ENCODE results near the gene PDE6B.

The PDE6B gene

DNA sequence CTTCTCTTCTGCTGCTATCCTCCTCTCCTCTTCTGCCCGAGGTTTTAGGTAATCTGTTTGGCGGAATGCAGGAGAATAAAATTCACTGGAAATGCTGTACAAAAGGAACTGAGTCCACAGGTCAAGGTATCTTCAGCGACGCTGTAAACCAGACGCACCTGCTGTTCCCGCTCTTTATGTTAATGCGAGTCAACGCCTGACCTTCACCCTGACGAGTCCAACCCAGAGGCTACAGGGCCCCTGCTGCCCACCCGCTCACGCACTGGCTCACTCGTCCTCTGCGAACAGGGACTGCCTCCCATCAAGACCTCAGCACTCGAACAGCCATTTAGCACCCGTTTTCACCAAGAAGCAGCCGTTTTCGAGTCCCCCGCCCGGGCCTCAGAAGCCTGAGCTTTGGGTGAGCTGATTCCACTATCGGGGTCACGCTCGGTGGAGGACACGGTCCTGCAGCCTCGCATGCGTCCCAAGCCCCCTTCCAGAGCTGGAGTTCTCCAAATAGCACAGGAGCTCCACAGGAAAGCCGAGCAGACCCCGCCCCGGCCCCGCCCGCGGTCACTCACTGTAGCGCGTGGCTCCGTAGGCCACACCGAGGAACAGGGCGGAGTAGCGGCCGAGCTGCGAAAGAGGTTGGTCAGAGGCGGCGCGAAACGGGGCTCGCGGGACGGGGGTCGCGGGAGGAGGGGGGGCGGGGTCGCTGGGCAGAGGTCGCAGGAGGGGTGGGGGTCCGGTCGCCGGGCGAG lies 48.1 kb downstream of the PDE6B start:
- H3K4me1 ChIP-seq (ENCODE audit: control insufficient read depth in 1 of 2, insufficient read depth in 2 of 2, low read length in 2 of 2), result peaks cover 12 to 22% of the 10 kb centered on the region in 2 donors
- H3K27me3 ChIP-seq (ENCODE audit: low read depth, low read length), result no peaks in the 10 kb centered on the region
- H3K4me3 ChIP-seq (ENCODE audit: low read depth in 1 of 2, low read length in 2 of 2), result peak overlapping the region; percentile 77 to 95
- peak overlapping the region; percentile 39 for H3K27ac ChIP-seq (ENCODE audit: low read length)
- H3K9me3 ChIP-seq (ENCODE audit: control insufficient read depth in 1 of 2, low read length in 2 of 2), result no peaks in the 10 kb centered on the region
- H3K36me3 ChIP-seq (ENCODE audit: control insufficient read depth in 1 of 2, insufficient read depth in 2 of 2, low read length in 2 of 2), result peaks cover 15 to 19% of the 10 kb centered on the region in 2 donors

DNA sequence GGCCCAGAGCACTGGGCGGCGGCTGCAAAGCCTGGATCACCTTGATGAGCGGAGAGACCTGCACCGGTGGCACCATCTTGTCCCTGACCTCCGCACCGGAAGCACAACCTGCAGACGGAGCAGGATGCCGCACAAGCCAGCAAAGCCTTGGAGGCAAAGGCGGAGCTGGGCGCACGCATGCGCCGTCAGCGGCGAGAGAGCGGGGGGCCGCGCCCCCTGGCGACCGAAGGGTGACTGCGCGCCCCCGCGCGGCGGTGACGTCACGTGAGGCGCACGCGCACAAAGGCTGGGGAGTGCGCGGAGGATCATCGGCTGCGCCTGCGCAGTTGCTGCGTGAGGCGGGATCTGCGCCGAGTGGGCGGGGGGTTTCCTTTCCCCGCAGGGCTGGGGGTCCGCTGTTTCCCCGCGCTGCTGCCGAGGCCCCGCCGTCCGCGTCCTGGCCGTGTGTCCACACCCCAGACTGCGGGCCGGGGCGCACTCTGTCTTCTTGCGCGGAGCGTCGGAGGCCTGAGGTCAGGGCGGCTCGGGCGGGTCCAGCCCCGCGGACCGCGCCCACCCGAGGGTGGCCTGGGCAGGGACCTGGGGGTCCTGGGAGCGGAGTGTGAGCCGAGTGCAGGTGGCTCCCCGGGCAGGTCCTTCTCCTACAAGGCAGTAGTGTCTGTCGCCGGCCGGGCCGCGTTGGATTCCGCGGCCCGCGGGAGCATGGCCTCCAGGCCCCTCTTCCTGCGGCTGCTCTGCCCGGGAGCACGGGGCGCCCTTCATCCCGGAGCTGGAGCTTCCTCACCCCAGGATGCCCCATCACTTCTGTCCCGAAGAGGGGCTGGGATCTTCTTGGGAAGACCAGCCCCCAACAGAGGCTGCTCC lies 49.0 kb downstream of the PDE6B start, which contains the start of the genes ATP5ME and MYL5:
TSS of gene ATP5ME (minus strand) at position 105 of the 864 bp plus-strand sequence. CDS start at position 76, 29 bp downstream.
TSS of gene MYL5 (plus strand) at position 371 of the 864 bp plus-strand sequence. CDS start 3,485 bp downstream, outside the sequence.
- Histone ChIP-seq H3K36me3 (ENCODE audit: control insufficient read depth in 1 of 2, insufficient read depth in 2 of 2, low read length in 2 of 2) (peaks cover 15 to 19% of the 10 kb centered on the region in 2 donors), H3K4me3 (ENCODE audit: low read depth in 1 of 2, low read length in 2 of 2) (peak within 1 kb of the TSS; percentile 77 to 95), H3K9me3 (ENCODE audit: control insufficient read depth in 1 of 2, low read length in 2 of 2) (no peaks in the 10 kb centered on the region), H3K27ac (ENCODE audit: low read length) (peak within 1 kb of the TSS; percentile 90), H3K27me3 (ENCODE audit: low read depth, low read length) (no peaks in the 10 kb centered on the region), H3K4me1 (ENCODE audit: control insufficient read depth in 1 of 2, insufficient read depth in 2 of 2, low read length in 2 of 2) (peaks cover 12 to 22% of the 10 kb centered on the region in 2 donors)

DNA sequence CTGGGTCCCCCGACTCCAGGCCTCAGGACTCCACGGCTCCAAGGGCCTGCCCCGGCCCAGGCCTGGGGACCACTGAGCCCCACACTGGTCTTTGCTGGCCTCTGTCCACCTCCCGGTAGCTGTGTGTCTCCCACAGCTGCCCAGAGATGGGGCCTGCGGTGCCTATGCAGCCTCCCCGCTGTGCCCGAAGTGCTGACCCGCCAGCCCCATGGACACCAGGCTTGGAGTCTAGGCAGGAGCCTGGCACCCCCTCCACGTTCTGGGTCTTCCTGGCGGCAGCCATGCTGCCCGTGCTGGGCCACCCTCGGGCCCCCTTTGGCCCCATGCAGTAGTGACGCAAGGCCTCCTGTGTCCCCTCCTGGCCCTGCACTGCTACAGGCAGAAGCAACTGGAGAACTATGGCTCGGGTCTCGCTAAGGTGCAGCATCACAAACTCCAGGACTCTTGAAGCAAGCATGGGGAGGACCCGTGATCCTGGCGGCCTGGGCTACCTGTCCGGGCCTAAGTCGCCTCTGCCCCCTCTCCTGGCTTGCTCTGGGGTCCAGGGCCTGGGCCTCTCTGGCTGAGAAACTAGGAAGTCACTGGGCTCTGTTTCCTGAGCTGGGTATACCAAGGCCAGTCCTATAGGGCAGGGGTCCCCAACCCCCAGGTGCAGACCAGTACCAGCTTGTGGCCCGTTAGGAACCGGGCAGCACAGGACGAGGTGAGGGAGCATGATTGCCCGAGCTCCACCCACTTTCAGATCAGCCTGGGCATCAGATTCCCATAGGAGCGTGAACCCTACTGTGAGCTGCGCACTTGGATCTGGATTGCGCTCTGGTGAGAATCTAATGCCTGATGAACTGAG lies 49.9 kb downstream of the PDE6B start:
- Histone ChIP-seq H3K9me3 (ENCODE audit: control insufficient read depth in 1 of 2, low read length in 2 of 2) (no peaks in the 10 kb centered on the region), H3K4me3 (ENCODE audit: low read depth in 1 of 2, low read length in 2 of 2) (peak overlapping the region; percentile 74 to 95), H3K27ac (ENCODE audit: low read length) (peak overlapping the region; percentile 90), H3K36me3 (ENCODE audit: control insufficient read depth in 1 of 2, insufficient read depth in 2 of 2, low read length in 2 of 2) (peaks cover 15 to 19% of the 10 kb centered on the region in 2 donors), H3K4me1 (ENCODE audit: control insufficient read depth in 1 of 2, insufficient read depth in 2 of 2, low read length in 2 of 2) (peaks cover 12 to 22% of the 10 kb centered on the region in 2 donors), H3K27me3 (ENCODE audit: low read depth, low read length) (no peaks in the 10 kb centered on the region)

DNA sequence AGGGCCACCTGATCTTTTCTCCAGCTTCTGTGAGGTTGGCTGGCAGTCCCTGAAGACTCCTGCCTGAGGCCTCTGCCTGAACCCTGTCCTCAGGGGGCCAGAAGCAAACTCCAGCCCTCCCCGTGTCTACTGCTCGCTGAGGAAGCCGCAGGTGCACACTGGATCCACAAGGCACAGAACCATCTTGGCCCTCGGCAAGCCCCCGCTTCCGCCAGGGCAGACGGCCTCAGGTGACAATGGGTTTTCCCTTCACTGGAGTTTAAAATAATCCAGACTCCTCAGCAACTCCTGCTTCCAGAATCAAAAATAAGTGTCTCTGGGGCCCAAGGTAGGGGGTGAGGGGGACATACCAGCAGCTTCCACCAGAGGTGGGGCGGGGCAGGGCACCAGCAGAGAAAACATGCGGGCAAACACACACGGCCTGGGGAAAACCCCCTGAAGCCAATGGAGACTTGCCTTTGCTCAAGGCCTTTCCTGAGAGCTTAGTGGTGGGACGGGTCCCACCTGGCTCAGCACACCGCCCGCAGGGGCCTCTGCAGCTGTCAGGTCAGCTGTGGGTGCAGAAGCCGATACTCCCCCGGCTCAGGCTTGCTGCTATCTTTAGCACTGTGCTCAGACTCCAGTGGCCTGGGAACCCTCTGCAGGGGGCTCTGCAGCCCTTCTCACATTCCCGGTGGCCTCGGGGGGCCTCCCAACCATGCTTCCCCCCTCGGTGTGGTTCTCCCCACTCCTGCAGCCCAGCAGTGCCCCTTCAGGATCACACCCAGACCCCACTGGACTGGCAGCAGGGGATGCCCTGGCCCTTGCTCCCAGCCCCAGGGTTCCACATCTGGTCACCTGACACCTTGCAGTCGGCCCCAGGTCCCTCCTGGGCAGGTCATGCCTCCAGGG lies 50.9 kb downstream of the PDE6B start:
- no peaks in the 10 kb centered on the region for H3K9me3 ChIP-seq (ENCODE audit: control insufficient read depth in 1 of 2, low read length in 2 of 2)
- peaks cover 12 to 32% of the 10 kb centered on the region in 2 donors for H3K4me1 ChIP-seq (ENCODE audit: control insufficient read depth in 1 of 2, insufficient read depth in 2 of 2, low read length in 2 of 2)
- H3K36me3 ChIP-seq (ENCODE audit: control insufficient read depth in 1 of 2, insufficient read depth in 2 of 2, low read length in 2 of 2), result peaks cover 10 to 16% of the 10 kb centered on the region in 2 donors
- no peak overlapping the region for H3K4me3 ChIP-seq (ENCODE audit: low read depth in 1 of 2, low read length in 2 of 2)
- H3K27me3 ChIP-seq (ENCODE audit: low read depth, low read length), result no peaks in the 10 kb centered on the region
- no peak overlapping the region for H3K27ac ChIP-seq (ENCODE audit: low read length)

DNA sequence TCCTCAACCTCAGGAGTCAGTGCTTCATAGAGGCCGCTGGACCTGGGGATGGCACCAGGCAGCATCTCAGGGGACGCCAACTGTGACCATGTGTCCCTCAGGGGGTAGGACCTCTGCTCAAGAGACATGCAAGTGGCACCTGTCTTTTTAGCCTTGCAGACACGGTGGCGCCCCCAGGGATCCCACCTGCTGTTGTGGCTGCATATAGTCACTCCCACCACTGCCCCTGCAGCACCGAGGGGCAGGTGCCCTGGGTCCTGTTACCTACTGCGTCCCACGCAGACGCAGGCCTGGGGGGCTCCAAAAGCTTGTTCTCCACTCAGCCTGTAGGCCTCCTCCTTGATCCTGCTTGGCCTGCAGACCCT lies 51.5 kb downstream of the PDE6B start:
- Histone ChIP-seq H3K27ac (ENCODE audit: low read length) (no peak overlapping the region), H3K4me3 (ENCODE audit: low read depth in 1 of 2, low read length in 2 of 2) (no peak overlapping the region), H3K9me3 (ENCODE audit: control insufficient read depth in 1 of 2, low read length in 2 of 2) (no peaks in the 10 kb centered on the region), H3K36me3 (ENCODE audit: control insufficient read depth in 1 of 2, insufficient read depth in 2 of 2, low read length in 2 of 2) (peaks cover 5 to 9% of the 10 kb centered on the region in 2 donors), H3K27me3 (ENCODE audit: low read depth, low read length) (no peaks in the 10 kb centered on the region), H3K4me1 (ENCODE audit: control insufficient read depth in 1 of 2, insufficient read depth in 2 of 2, low read length in 2 of 2) (peaks cover 12 to 33% of the 10 kb centered on the region in 2 donors)

DNA sequence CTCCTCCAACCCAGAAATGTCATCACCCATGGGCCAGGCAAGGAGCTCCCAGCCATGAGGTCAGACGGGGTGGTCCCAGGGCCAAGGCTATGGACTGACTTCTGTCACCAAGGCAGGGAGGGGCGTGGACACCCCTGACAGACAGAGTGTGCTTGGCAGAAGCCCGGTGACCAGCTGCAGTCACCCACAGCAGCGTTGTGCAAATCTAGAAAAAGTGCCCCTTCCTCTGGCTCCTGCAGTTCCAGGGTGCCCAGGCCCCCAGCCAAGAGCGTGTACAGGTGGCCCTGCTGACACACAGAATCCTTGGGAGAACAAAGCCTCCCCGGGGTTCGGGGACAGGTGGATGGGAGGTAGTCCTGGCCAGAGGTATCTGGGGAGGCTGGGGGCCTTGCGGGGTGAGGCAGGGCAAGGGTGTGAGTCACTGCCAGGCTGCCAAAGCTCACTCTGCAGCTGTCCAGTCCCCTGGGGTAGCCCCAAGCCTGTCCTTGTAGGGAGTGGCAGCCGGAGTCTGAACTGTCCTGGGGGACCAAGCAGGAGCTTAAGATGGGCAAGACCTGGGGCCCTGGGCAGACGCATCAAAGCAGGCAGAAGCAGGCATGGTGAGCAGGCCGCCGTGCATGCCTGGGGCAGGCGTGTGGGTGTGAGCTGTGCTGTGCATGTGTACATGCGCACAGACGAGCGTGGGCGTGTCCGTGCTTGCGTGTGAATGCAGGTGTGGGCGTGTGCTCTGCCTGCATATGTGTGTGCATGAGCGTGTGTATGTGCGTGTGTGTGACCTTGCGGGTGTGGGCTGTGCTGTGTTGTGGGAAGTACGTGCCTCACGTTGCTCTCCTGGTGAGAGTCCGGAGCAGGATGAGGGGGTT lies 52.3 kb downstream of the PDE6B start:
- Histone ChIP-seq H3K9me3 (ENCODE audit: control insufficient read depth in 1 of 2, low read length in 2 of 2) (no peaks in the 10 kb centered on the region), H3K36me3 (ENCODE audit: control insufficient read depth in 1 of 2, insufficient read depth in 2 of 2, low read length in 2 of 2) (peaks cover 0 to 1% of the 10 kb centered on the region in 2 donors), H3K27ac (ENCODE audit: low read length) (no peak overlapping the region), H3K4me1 (ENCODE audit: control insufficient read depth in 1 of 2, insufficient read depth in 2 of 2, low read length in 2 of 2) (peaks cover 12 to 33% of the 10 kb centered on the region in 2 donors), H3K4me3 (ENCODE audit: low read depth in 1 of 2, low read length in 2 of 2) (no peak overlapping the region), H3K27me3 (ENCODE audit: low read depth, low read length) (no peaks in the 10 kb centered on the region)

DNA sequence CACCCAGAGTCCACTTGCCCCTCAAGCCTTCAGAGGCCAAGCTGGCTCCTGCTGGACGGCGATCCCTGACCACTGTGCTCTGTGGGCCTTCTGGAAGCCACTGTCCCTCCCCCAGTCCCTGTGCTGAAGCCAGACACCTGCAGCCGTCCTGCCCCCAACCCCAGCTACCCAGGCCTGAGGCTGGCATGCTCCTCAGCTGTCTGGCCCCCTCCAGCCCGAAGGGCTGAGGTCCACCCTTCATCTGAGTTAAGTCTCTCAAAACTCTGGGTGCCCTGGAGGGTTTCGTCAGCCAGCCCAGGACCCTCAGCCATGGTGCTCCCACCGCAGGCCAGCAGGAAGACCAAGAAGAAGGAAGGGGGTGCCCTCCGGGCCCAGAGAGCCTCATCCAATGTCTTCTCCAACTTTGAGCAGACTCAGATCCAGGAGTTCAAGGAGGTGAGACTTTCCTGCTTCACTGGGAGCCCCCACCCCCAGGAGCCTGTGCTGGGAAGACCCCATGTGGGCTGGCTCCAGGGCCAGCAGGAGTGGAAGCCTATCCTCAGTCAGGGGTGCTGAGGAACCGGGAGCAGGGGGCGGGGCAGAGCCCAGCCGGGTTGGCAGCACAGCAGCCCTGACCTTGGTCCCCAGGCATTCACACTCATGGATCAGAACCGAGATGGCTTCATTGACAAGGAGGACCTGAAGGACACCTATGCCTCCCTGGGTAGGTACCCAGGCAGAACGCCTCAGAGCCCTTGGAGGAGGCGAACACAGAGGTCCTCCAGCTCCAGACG lies 53.1 kb downstream of the PDE6B start:
- H3K36me3 ChIP-seq (ENCODE audit: control insufficient read depth in 1 of 2, insufficient read depth in 2 of 2, low read length in 2 of 2), result no peaks in the 10 kb centered on the region
- H3K9me3 ChIP-seq (ENCODE audit: control insufficient read depth in 1 of 2, low read length in 2 of 2), result no peaks in the 10 kb centered on the region
- peaks cover 7 to 30% of the 10 kb centered on the region in 2 donors for H3K4me1 ChIP-seq (ENCODE audit: control insufficient read depth in 1 of 2, insufficient read depth in 2 of 2, low read length in 2 of 2)
- H3K27ac ChIP-seq (ENCODE audit: low read length), result no peak overlapping the region
- H3K4me3 ChIP-seq (ENCODE audit: low read depth in 1 of 2, low read length in 2 of 2), result no peak overlapping the region
- no peaks in the 10 kb centered on the region for H3K27me3 ChIP-seq (ENCODE audit: low read depth, low read length)

DNA sequence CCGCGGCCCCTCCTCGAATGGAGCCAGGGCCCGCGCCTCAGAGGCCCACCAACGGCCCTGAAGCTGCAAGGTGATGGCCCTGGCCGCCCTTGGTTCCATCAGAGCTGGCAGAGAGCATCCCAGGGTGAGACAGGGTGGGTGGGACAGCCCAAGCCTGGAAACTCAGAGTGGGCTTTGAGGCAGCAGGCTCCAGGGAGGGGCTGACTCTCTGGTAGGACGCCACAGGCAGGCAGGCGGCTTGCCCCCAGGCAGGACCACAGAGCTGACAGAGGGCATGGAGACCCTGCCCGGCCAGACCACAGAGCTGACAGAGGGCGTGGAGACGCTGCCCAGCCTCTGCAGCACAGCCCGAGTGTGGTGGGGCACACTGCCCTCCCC lies 53.7 kb downstream of the PDE6B start:
- H3K4me1 ChIP-seq (ENCODE audit: control insufficient read depth in 1 of 2, insufficient read depth in 2 of 2, low read length in 2 of 2), result peaks cover 6 to 30% of the 10 kb centered on the region in 2 donors

DNA sequence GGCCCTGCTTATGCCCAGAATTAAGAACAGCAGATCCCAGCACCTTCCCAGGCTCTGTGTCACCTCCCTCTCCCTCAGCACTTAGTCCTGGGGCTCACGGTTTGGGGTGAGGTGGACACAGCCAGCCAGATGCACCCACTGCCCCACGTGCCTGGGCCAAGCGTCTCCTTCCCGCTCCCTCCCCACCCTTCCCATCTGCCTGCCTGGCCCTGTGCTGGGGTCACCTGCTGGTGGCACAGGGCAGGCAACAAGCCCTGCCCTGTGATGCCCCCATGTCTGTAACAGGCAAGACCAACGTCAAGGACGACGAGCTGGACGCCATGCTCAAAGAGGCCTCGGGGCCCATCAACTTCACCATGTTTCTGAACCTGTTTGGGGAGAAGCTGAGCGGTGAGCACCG lies 54.3 kb downstream of the PDE6B start:
- Histone ChIP-seq H3K4me1 (ENCODE audit: control insufficient read depth in 1 of 2, insufficient read depth in 2 of 2, low read length in 2 of 2) (peaks cover 6 to 30% of the 10 kb centered on the region in 2 donors), H3K27me3 (ENCODE audit: low read depth, low read length) (no peaks in the 10 kb centered on the region), H3K4me3 (ENCODE audit: low read depth in 1 of 2, low read length in 2 of 2) (no peak overlapping the region), H3K27ac (ENCODE audit: low read length) (no peak overlapping the region), H3K36me3 (ENCODE audit: control insufficient read depth in 1 of 2, insufficient read depth in 2 of 2, low read length in 2 of 2) (no peaks in the 10 kb centered on the region), H3K9me3 (ENCODE audit: control insufficient read depth in 1 of 2, low read length in 2 of 2) (no peaks in the 10 kb centered on the region)

More for the DNA sequence above, 53.7 kb downstream of the PDE6B start:
- H3K36me3 ChIP-seq (ENCODE audit: control insufficient read depth in 1 of 2, insufficient read depth in 2 of 2, low read length in 2 of 2), result no peaks in the 10 kb centered on the region
- H3K9me3 ChIP-seq (ENCODE audit: control insufficient read depth in 1 of 2, low read length in 2 of 2), result no peaks in the 10 kb centered on the region
- H3K27ac ChIP-seq (ENCODE audit: low read length), result no peak overlapping the region
- H3K27me3 ChIP-seq (ENCODE audit: low read depth, low read length), result no peaks in the 10 kb centered on the region
- no peak overlapping the region for H3K4me3 ChIP-seq (ENCODE audit: low read depth in 1 of 2, low read length in 2 of 2)
